Heart left ventricle (tissue), 13 donors: Measurements from ENCODE around the gene CYSTM1.

Experiments
- POLR2A ChIP-seq, 2 donors: fragments of 450-650 bp; IDR thresholded peaks; one replicate each; pipeline ENCODE4 v1.6.1; 2017; ENCODE audit warnings: antibody characterized with exemption in 2 of 2, mild to moderate bottlenecking in 2 of 2, moderate library complexity in 2 of 2
- TF ChIP-seq, protein P1 (sequence below), 12 donors: fragments of 200-600 bp; sonication (generic) in 4 of 12; IDR thresholded peaks; one replicate each; pipeline versions ENCODE4 v1.5.0 to v1.8.0; 2018 to 2022; ENCODE audit warnings: antibody characterized with exemption in 12 of 12, mild to moderate bottlenecking in 5 of 12
- donor health status: ischemic (EF 13 %, LVEDD 7.1; RV severe dilation, severe dysfunction).
- donor health status: DM: no; HTN: yes; CAD: no.
- donor health status: DM: no; HTN: no; CAD: no.
- donor health status: ischemic (EF 25% LVEDD 6.9; RV normal size, moderate dysfunction).
- donor health status: ischemic (EF 25% LVEDD 5.7; RV mildly dilated, moderate dysfunction).
- donor health status: ischemic (EF 35%, LVEDD 5.7; RV mildly dilated, moderate dysfunction).
- donor health status: nonischemic (EF 11% LVEDD 7.7; RV severe dilation, severe dysfunction).
- donor health status: DM: yes; HTN: yes; CAD: no.
- donor health status: PGD.
- donor health status: ischemic (EF 29% LVEDD 5.4; RV normal size, mild dysfunction).
- donor health status: nonischemic (EF 23%, LVEDD 6.1; RV moderate dilation, normal function).

DNA sequence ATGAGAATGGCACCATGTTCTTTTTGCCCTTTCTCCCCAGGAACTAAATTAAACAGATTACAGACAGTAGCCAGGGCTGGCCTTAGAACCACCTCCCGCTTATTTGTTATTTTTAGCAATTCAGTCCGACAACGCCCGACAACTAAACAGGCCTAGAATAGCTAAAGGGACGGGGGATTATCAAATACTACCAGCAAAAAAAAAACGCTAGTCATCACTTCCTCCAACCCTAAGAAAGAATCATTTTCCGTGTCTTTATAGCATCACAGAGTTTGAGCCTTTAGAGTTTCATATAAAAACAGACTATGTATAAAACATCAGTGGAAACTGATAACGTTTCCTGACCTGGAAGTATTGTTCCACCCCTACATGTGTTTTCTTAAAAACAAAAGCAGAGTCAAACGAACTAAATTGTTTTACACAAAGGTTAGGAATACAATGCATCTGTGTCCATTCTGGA lies 92.6 kb downstream of the CYSTM1 start:
- no peak for TF ChIP-seq POLR2A (IDR thresholded peaks at IDR 0.05)
- TF ChIP-seq, protein P1, sequence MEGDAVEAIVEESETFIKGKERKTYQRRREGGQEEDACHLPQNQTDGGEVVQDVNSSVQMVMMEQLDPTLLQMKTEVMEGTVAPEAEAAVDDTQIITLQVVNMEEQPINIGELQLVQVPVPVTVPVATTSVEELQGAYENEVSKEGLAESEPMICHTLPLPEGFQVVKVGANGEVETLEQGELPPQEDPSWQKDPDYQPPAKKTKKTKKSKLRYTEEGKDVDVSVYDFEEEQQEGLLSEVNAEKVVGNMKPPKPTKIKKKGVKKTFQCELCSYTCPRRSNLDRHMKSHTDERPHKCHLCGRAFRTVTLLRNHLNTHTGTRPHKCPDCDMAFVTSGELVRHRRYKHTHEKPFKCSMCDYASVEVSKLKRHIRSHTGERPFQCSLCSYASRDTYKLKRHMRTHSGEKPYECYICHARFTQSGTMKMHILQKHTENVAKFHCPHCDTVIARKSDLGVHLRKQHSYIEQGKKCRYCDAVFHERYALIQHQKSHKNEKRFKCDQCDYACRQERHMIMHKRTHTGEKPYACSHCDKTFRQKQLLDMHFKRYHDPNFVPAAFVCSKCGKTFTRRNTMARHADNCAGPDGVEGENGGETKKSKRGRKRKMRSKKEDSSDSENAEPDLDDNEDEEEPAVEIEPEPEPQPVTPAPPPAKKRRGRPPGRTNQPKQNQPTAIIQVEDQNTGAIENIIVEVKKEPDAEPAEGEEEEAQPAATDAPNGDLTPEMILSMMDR (IDR thresholded peaks at IDR 0.05), result no peak
